NT2/D1 (cell line): Measurements from ENCODE around the gene EHBP1L1.
A peak's percentile ranks its signal among the peaks of the same experiment; 100 is the strongest.

Experiments
- DNase-seq: peaks from one replicate; pipeline ENCODE4 v3.0.0-alpha.2; 2011; ENCODE audit warnings: low read depth, low spot score
- H3K27me3 ChIP-seq: 2 replicates; pipeline ENCODE4 v1.6.0; 2011; ENCODE audit warnings: mild to moderate bottlenecking; ENCODE audit not compliant: insufficient read length, insufficient read depth
- H3K36me3 ChIP-seq: 2 replicates; pipeline ENCODE4 v1.6.1; 2011; ENCODE audit warnings: mild to moderate bottlenecking, low read length, mixed read lengths; ENCODE audit not compliant: insufficient read depth, insufficient read length
- H3K4me1 ChIP-seq: 2 replicates; pipeline ENCODE4 v1.5.1; 2011; ENCODE audit not compliant: insufficient read depth, insufficient read length
- H3K4me3 ChIP-seq: 2 replicates; pipeline ENCODE4 v1.5.1; 2011; ENCODE audit warnings: low read depth; ENCODE audit not compliant: insufficient read length
- H3K9ac ChIP-seq: 2 replicates; pipeline ENCODE4 v1.6.0; 2011; ENCODE audit warnings: low read depth; ENCODE audit not compliant: insufficient read length
- H3K9me3 ChIP-seq: 2 replicates; pipeline ENCODE4 v1.5.1; 2011; ENCODE audit warnings: mild to moderate bottlenecking, low read length; ENCODE audit not compliant: insufficient read depth
- SUZ12 ChIP-seq: IDR thresholded peaks from 2 replicates; pipeline ENCODE4 v1.6.1; 2011; ENCODE audit not compliant: insufficient read length, insufficient read depth; ENCODE audit errors: extremely low read depth
- YY1 ChIP-seq: IDR thresholded peaks from 2 replicates; pipeline ENCODE4 v1.6.1; 2011; ENCODE audit not compliant: insufficient read length, insufficient read depth
- ZNF274 ChIP-seq: IDR thresholded peaks from 2 replicates; pipeline ENCODE4 v1.6.1; 2011; ENCODE audit warnings: mild to moderate bottlenecking, low read depth, low read length

Gene EHBP1L1

DNA sequence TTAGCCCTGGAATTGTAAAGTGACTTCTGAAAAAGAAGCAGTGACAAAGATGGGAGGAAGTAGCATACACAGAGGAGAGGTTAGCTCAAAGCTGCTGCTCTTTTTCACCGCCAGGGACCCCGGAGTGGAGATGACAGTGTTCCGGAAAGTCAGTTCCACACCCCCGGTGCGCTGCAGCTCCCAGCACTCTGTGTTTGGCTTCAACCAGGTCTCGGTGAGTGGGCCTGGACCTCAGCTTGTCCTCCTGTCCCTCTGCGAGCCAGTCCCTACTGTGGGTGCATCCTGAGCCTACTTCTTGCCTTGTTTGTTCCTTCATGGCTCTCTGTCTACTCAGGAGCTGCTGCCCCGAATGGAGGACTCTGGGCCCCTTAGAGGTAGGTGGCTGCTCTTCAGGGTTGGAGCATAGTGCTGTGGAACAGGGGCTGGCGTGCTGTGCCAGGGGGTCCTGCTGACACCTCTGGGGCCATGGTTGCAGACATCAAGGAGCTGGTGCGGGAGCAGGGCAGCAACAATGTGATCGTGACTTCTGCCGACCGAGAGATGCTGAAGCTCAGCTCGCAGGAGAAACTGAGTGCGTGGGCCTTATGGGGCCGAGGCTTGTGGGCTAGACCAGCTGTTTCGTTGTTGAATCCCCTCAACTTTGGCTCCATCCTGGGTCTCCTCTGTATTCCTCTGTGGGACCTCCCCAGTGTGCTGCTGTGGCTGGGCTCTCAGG lies 41.4 kb downstream of the EHBP1L1 start:
- H3K9ac ChIP-seq, result peak overlapping the region; percentile 98
- H3K27me3 ChIP-seq, result no peaks in the 10 kb centered on the region
- peaks cover 72% of the 10 kb centered on the region for H3K36me3 ChIP-seq
- TF ChIP-seq YY1 (no peak), SUZ12 (no peak), ZNF274 (no peak)
- H3K4me3 ChIP-seq, result no peak overlapping the region
- H3K9me3 ChIP-seq, result no peaks in the 10 kb centered on the region
- H3K4me1 ChIP-seq, result peaks cover 28% of the 10 kb centered on the region
- no peak for DNase-seq

DNA sequence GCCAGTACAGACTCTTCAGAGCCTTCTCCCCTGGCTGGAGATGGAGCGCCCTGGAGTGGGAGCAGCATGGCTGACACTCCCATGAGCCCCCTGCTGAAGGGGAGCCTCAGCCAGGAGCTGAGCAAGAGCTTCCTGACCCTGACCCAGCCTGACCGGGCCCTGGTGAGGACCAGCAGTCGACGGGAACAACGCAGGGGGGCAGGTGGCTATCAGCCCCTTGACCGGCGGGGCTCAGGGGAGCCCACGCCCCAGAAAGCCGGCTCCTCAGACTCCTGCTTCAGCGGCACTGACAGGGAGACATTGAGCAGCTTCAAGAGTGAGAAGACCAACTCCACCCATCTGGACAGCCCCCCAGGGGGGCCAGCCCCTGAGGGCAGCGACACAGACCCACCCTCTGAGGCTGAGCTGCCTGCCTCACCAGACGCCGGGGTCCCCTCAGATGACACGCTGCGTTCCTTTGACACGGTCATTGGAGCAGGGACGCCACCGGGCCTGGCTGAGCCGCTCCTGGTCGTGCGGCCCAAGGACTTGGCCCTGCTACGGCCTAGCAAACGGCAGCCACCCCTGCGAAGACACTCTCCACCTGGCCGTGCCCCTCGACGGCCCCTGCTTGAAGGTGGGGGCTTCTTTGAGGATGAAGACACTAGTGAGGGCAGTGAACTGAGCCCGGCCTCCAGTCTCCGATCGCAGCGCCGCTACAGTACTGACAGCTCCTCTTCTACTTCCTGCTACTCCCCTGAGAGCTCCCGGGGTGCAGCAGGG lies 42.3 kb downstream of the EHBP1L1 start:
- DNase-seq, result no peak
- Histone ChIP-seq H3K4me1 (peaks cover 19% of the 10 kb centered on the region), H3K9me3 (no peaks in the 10 kb centered on the region), H3K9ac (no peak overlapping the region), H3K27me3 (no peaks in the 10 kb centered on the region), H3K4me3 (no peak overlapping the region), H3K36me3 (peaks cover 69% of the 10 kb centered on the region)
- TF ChIP-seq ZNF274 (no peak), YY1 (no peak), SUZ12 (no peak)

- no peaks in the 10 kb centered on the region for H3K9me3 ChIP-seq
- H3K4me3 ChIP-seq, result no peak overlapping the region
- H3K9ac ChIP-seq, result no peak overlapping the region
- peaks cover 73% of the 10 kb centered on the region for H3K36me3 ChIP-seq
- TF ChIP-seq ZNF274 (no peak), SUZ12 (no peak), YY1 (no peak)
- H3K27me3 ChIP-seq, result no peaks in the 10 kb centered on the region
- no peak for DNase-seq
- peaks cover 16% of the 10 kb centered on the region for H3K4me1 ChIP-seq
Measured at GRCh38 chr11:65618763-65619162, 42.9 kb downstream of the EHBP1L1 start.

DNA sequence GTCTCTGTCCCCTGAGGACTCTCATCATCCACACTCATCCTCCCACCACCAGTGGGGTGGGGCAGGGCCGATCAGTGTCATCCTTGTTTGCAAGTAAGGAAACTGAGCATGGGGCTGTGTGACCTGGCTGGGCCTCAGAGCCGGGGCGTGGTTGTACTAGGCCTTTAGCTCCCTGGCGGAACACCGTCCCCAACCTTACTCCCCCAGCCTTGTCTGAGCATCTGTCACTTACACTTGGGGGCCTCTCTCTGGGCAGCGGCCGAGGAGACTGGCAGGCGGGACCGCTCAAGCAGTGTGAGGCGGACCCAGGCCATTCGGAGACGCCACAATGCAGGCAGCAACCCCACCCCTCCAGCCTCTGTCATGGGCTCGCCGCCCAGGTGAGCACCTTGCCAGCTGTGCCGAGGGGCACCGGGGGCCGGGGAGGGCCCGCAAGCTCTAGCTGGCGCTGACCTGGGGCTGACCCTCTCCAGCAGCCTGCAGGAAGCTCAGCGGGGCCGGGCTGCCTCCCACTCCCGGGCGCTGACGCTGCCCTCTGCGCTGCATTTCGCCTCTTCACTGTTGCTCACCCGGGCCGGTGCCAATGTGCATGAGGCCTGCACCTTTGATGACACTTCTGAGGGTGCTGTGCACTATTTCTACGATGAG lies 43.6 kb downstream of the EHBP1L1 start:
- DNase-seq, result no peak
- Histone ChIP-seq H3K4me3 (no peak overlapping the region), H3K9me3 (no peaks in the 10 kb centered on the region), H3K36me3 (peaks cover 79% of the 10 kb centered on the region), H3K27me3 (no peaks in the 10 kb centered on the region), H3K9ac (peak overlapping the region; percentile 56), H3K4me1 (peaks cover 20% of the 10 kb centered on the region)
- no peak for TF ChIP-seq YY1
- no peak for TF ChIP-seq ZNF274
- TF ChIP-seq SUZ12, result no peak

DNA sequence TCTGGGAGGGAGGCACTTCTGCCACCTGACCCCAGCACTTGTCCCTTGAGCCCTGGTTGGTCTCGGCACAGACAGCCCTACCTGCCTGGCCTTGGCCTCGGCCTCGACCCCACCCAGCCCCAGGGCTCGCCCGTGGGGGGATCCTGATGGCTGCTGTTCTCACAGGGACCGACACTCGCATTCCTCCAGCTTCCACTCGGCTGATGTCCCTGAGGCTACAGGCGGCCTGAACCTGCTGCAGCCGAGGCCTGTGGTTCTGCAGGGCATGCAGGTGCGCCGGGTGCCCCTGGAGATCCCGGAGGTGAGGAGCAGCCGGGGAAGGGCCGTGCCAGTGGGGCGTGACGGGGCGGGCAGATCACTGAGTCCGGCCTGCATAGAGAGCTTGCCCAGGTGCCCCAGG lies 44.8 kb downstream of the EHBP1L1 start:
- Histone ChIP-seq H3K36me3 (peaks cover 91% of the 10 kb centered on the region), H3K27me3 (no peaks in the 10 kb centered on the region), H3K4me1 (peaks cover 21% of the 10 kb centered on the region), H3K4me3 (no peak overlapping the region), H3K9me3 (no peaks in the 10 kb centered on the region), H3K9ac (no peak overlapping the region)
- no peak for DNase-seq
- no peak for TF ChIP-seq ZNF274

GRCh38 chr11:65621460-65621859 lies 45.6 kb downstream of the EHBP1L1 start:
- H3K4me1 ChIP-seq, result peaks cover 21% of the 10 kb centered on the region
- no peak overlapping the region for H3K9ac ChIP-seq
- no peak overlapping the region for H3K4me3 ChIP-seq
- no peak for DNase-seq
- TF ChIP-seq YY1 (no peak), ZNF274 (no peak), SUZ12 (no peak)
- H3K36me3 ChIP-seq, result peaks cover 96% of the 10 kb centered on the region
- H3K9me3 ChIP-seq, result no peaks in the 10 kb centered on the region
- no peaks in the 10 kb centered on the region for H3K27me3 ChIP-seq

DNA sequence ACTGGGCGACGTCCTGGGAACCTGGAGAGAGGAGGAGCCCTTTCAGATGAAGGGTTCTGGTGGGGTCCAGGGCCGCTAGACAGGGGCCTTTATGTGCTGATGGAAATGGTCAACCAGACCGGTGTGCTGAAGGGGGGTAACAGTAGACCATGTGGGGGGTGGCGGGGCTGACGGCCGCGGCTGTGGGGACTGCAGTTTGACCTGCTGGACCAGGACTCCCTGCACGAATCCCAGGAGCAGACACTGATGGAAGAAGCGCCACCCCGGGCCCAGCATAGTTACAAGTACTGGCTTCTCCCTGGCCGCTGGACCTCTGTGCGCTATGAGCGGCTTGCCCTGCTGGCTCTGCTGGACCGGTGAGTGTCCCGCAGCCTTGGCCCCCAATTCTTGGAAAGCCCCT lies 46.2 kb downstream of the EHBP1L1 start:
- Histone ChIP-seq H3K27me3 (no peaks in the 10 kb centered on the region), H3K4me1 (peaks cover 18% of the 10 kb centered on the region), H3K9me3 (no peaks in the 10 kb centered on the region), H3K4me3 (no peak overlapping the region), H3K36me3 (peaks cover 97% of the 10 kb centered on the region), H3K9ac (no peak overlapping the region)
- TF ChIP-seq SUZ12 (no peak), YY1 (no peak), ZNF274 (no peak)
- no peak for DNase-seq
